Right cardiac atrium (tissue), 5 donors: ENCODE results near the gene KCNJ15. TPM values are rescaled to one million over a fixed set of nuclear protein-coding genes. Genes with fewer than 3 reads are reported as not detected.

Experiments
- ATAC-seq, 2 donors: fragments of 200-7000 bp; cut with Tn5 transposase; one replicate each; pipeline versions ENCODE4 v1.8.0 to v1.9.1; 2020; ENCODE audit warnings: moderate library complexity in 2 of 2, mild to moderate bottlenecking in 1 of 2
- DNase-seq, 3 donors: peaks; one replicate each; pipeline ENCODE4 v3.0.0-alpha.2; 2020
- H3K27ac ChIP-seq: one replicate; pipeline ENCODE4 v1.5.1; 2013; ENCODE audit warnings: mild to moderate bottlenecking, low read length, control low read depth, moderate library complexity
- H3K27me3 ChIP-seq: one replicate; pipeline ENCODE4 v1.6.1; 2013; ENCODE audit not compliant: control insufficient read depth, insufficient read depth
- H3K4me1 ChIP-seq: one replicate; pipeline ENCODE4 v1.6.1; 2013; ENCODE audit warnings: low read length; ENCODE audit not compliant: control insufficient read depth, insufficient read depth
- H3K4me3 ChIP-seq: one replicate; pipeline ENCODE4 v1.5.1; 2013; ENCODE audit warnings: low read length, control low read depth
- H3K9me3 ChIP-seq: one replicate; pipeline ENCODE4 v1.6.1; 2013; ENCODE audit warnings: low read length; ENCODE audit not compliant: control insufficient read depth
- WGBS: extraction: QIAGEN DNeasy Blood & Tissue Kit; methylation state at CpG from one replicate; pipeline ENCODE4 v1.1.7; 2013; 5-methylcytosine and 5-hydroxymethylcytosine counted together
- intact Hi-C, 4 donors: fragments of 100-400 bp; cut with DNase I; formaldehyde crosslinking; loops; one replicate each; pipeline versions ENCODE4 v1.11.0 to v1.14.0; 2022 to 2023
- polyA plus RNA-seq: library from polyadenylated mRNA; stranded (reverse); fragments of 200-250 nt; gene quantifications from one replicate; pipeline ENCODE4 v1.2.3, GENCODE V29; 2013
- total RNA-seq, 4 donors: library from RNA; stranded (reverse); fragmentation: NEBNext Ultra II Directional; extraction: Animal tissue kit (Norgen Biotek cat#: 25700); gene quantifications; one replicate each; pipeline ENCODE4 v1.2.1, GENCODE V29; 2021
- donor health status: healthy with polysubstance abuse.
- donor health status: DM: no; HTN: yes; CAD: no.
- donor health status: DM: no; HTN: no; CAD: no.
- donor health status: DM: no; HTN: yes; CAD: no; lungs with severe emphysema.
- donor health status: DM: yes; HTN: yes; CAD: no.

The KCNJ15 gene
- total and polyA plus RNA-seq, 5 donors, result 0.18 to 0.97 (median 0.47) TPM

DNA sequence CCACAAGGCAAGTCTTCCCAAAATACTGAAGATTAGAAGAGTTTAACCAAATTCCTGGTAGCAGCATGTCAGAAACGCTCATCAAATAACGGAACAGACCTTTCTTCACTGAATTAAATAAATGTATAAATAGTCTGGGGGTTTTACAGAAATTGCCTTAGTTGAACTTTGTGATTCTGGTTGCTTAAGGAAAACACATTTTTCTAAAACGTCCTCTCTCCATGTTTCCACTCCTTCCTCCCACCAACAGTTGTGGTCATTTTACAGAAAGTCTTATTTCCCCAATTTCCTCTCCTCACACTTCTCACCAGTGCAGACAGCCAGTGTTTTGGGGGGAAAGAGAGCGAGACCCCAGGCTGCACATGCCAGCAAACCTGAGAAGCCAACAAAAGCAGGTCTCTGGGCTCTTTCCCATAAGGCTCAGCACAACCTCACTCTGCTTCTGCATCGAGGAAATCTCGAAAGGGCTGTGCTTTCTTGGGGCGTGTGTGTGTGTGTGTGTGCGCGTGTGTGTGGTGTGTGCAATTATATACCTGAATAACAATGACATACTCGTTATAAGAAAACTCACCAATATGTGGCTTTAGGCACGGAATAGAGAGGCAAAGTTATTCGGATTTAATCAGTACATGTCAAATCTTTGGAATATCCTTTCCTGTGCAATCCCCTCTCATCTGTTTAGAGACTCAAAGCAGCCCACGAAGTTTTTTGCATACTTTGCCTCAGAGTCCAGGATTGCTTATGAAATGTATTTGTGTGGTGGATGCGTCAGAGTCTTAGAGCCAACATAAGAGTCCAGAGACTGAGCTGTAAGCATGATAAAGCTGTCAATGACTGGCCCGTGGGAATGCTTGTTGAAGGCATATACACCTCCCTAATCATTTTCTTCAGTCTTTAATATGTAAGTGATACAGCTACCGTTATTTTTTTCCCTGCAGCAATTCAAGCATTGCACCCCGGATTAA is 2.0 kb downstream of the KCNJ15 start:
- WGBS, result 51% methylated on average over 17 of the region's 17 CpGs

DNA sequence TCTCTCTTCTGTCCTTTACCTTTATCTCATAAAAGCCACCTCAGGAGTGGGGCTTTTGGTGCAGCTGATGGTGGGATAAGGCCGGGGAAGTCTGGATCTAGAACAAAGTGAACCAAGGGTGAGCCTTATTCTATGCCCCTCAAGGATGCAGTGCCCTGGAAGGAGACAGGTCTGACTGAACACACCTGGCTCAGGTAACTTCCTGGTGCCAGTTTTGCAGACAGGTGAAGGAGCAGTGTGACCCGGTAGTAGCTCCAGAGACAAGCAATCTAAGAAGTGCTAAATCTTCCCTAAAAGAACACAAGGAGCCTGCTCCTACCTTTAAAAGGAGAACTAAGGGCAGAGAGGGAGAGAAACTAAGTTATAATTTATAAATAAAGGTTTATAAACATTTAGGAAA is 2.9 kb downstream of the KCNJ15 start:
- DNase-seq, result no peak
- WGBS, result 84% methylated on average over 2 of the region's 2 CpGs
- Histone ChIP-seq H3K4me1 (no peaks in the 10 kb centered on the region), H3K27me3 (no peaks in the 10 kb centered on the region), H3K4me3 (no peak overlapping the region), H3K27ac (no peak overlapping the region), H3K9me3 (no peaks in the 10 kb centered on the region)
- intact Hi-C loops, result no loop called here
- no peak for ATAC-seq

More for the DNA sequence above, 2.0 kb downstream of the KCNJ15 start:
- no peaks in the 10 kb centered on the region for H3K27me3 ChIP-seq
- H3K27ac ChIP-seq, result no peak overlapping the region
- DNase-seq (no peak), ATAC-seq (no peak)
- no peaks in the 10 kb centered on the region for H3K4me1 ChIP-seq
- intact Hi-C loops, result no loop called here
- no peaks in the 10 kb centered on the region for H3K9me3 ChIP-seq
- H3K4me3 ChIP-seq, result no peak overlapping the region

DNA sequence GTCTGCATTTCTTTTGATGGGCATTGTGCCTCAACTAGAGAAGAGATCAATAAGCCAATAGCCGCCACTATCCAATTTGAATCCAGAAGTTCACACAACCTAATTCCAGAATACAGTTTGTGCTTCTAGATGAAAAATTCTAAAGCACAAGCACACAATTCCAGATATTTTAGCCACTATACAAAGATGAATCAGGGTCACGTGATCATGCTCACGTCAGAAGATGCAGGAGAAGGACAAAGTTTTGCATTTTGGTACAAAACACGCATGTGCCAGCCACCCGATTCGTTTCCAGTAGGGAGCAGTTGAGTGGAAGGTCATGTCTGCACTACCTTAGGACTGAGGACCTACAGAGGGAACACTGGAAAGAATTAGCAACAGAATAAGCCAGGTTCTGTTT is 3.6 kb downstream of the KCNJ15 start:
- ATAC-seq (no peak), DNase-seq (no peak)
- no peaks in the 10 kb centered on the region for H3K27me3 ChIP-seq
- no peak overlapping the region for H3K4me3 ChIP-seq
- WGBS, result 89% methylated on average over 6 of the region's 6 CpGs
- no peak overlapping the region for H3K27ac ChIP-seq
- no peaks in the 10 kb centered on the region for H3K9me3 ChIP-seq
- H3K4me1 ChIP-seq, result no peaks in the 10 kb centered on the region
- intact Hi-C loops, result no loop called here

DNA sequence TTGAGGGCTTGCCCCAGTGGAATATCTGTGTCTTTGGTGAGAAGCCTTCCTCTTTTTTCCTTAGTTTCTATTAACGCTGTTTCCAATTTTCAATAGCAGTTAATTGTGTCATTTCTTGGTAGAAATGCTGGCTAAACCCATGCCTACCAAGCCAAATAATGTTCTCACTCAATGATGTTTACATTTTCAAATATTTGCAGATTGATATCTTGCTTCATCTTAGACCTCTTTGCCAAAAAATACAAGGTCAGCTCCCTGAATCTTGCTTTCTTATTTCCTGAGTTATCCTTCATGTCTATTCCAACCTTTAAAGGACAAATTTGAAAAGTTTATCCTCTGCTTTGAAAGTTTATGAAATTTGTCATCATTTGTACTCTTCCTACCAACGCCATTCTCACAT is 5.1 kb downstream of the KCNJ15 start:
- DNase-seq (no peak), ATAC-seq (no peak)
- intact Hi-C loops, result no loop called here
- 76% methylated on average over 2 of the region's 2 CpGs for WGBS
- Histone ChIP-seq H3K4me3 (no peak overlapping the region), H3K27me3 (no peaks in the 10 kb centered on the region), H3K4me1 (no peaks in the 10 kb centered on the region), H3K27ac (no peak overlapping the region), H3K9me3 (no peaks in the 10 kb centered on the region)

DNA sequence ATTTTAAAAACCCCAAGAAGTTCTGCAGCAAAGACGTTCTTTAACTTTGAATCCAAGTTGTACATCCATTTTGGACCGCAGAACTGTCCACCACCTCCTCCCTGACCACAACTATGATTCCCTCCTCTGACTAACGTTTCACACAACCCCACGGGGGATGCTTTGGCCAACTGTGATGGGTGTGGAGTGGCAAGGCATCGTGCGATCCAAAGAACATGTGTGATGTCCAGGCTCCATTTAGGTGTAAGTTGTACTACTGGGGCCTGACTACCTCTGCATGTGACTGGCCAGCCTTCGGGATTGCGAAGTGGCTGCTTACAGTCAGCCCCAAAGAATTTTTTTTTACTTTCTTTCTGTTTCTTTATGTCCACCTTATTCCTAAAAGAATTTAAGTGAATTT is 6.7 kb downstream of the KCNJ15 start:
- no peaks in the 10 kb centered on the region for H3K4me1 ChIP-seq
- H3K4me3 ChIP-seq, result no peak overlapping the region
- no peaks in the 10 kb centered on the region for H3K27me3 ChIP-seq
- ATAC-seq (no peak), DNase-seq (peak in 1 of 3 donors; percentile 37)
- 84% methylated on average over 8 of the region's 8 CpGs for WGBS
- intact Hi-C loops, result no loop called here
- no peaks in the 10 kb centered on the region for H3K9me3 ChIP-seq
- H3K27ac ChIP-seq, result no peak overlapping the region

DNA sequence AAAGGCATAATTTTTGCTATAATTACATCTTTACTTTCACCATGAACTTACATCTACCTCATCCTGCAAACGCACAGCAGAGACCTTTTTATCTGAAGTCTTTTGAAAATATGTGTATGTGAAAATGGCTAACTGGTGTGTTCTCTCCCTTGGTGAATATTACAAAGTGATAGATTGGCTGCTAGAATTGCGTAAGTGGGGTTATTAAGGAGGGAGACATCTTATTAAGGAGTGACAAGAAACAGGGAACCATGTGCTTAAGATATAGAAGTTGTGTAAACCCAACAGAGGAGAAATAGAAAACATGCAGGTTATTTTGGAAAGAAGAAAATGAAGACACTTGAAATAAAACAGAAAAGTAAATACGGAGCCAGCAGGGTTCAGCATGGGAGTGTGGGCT is 7.8 kb downstream of the KCNJ15 start:
- H3K27ac ChIP-seq, result no peak overlapping the region
- WGBS, result 80% methylated on average over 3 of the region's 3 CpGs
- ATAC-seq (no peak), DNase-seq (no peak)
- no peaks in the 10 kb centered on the region for H3K4me1 ChIP-seq
- H3K27me3 ChIP-seq, result no peaks in the 10 kb centered on the region
- no peak overlapping the region for H3K4me3 ChIP-seq
- H3K9me3 ChIP-seq, result no peaks in the 10 kb centered on the region
- intact Hi-C loops, result no loop called here

DNA sequence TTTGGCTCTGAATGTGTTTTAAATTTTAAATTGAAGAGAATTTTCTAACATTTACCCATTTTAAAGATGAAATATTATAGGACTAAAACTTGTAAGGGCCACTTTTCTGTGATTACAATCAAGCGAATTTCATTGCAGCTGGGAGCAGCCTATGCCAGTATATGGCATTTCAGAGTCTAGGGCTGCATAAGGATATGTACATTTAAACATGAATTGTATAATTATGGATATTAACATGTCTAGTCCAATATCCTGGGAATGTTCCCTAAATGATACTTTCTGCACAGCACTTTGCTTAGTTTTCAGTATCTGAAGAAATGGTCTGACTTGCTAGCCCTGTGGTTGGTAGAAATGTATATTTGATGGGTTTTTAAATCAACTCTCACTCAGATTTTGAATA is 8.4 kb downstream of the KCNJ15 start:
- intact Hi-C loops, result no loop called here
- Histone ChIP-seq H3K27ac (no peak overlapping the region), H3K4me1 (no peaks in the 10 kb centered on the region), H3K4me3 (no peak overlapping the region), H3K9me3 (no peaks in the 10 kb centered on the region), H3K27me3 (no peaks in the 10 kb centered on the region)
- no peak for ATAC-seq
- WGBS, result 97% methylated on average over 1 of the region's 1 CpG
- no peak for DNase-seq

- H3K27ac ChIP-seq, result no peak overlapping the region
- ATAC-seq (no peak), DNase-seq (no peak)
- no peaks in the 10 kb centered on the region for H3K27me3 ChIP-seq
- no peaks in the 10 kb centered on the region for H3K9me3 ChIP-seq
- H3K4me1 ChIP-seq, result no peaks in the 10 kb centered on the region
- intact Hi-C loops, result no loop called here
- WGBS, result 84% methylated on average over 2 of the region's 2 CpGs
- no peak overlapping the region for H3K4me3 ChIP-seq
These were observed 9.9 kb downstream of the KCNJ15 start for GRCh38 chr21:38266732-38267131.

GRCh38 chr21:38267136-38267755 is 10.5 kb downstream of the KCNJ15 start:
- WGBS, result 93% methylated on average over 3 of the region's 3 CpGs
- intact Hi-C loops, result no loop called here
- Histone ChIP-seq H3K4me3 (no peak overlapping the region), H3K9me3 (no peaks in the 10 kb centered on the region), H3K27me3 (no peaks in the 10 kb centered on the region), H3K4me1 (no peaks in the 10 kb centered on the region), H3K27ac (no peak overlapping the region)
- ATAC-seq (no peak), DNase-seq (no peak)

- H3K27me3 ChIP-seq, result no peaks in the 10 kb centered on the region
- WGBS, result 74% methylated on average over 5 of the region's 5 CpGs
- DNase-seq, result no peak
- ATAC-seq, result no peak
- intact Hi-C loops, result no loop called here
- H3K9me3 ChIP-seq, result no peaks in the 10 kb centered on the region
- H3K4me3 ChIP-seq, result no peak overlapping the region
- H3K4me1 ChIP-seq, result no peaks in the 10 kb centered on the region
- no peak overlapping the region for H3K27ac ChIP-seq
These were observed 11.4 kb downstream of the KCNJ15 start for GRCh38 chr21:38267991-38268863.
